NT2/D1 (cell line): Measurements from ENCODE around the gene PANK2.

Source experiments
- DNase-seq: peaks from one replicate; pipeline ENCODE4 v3.0.0-alpha.2; 2011; ENCODE audit warnings: low read depth, low spot score
- H3K27me3 ChIP-seq: 2 replicates; pipeline ENCODE4 v1.6.0; 2011; ENCODE audit warnings: mild to moderate bottlenecking; ENCODE audit not compliant: insufficient read length, insufficient read depth
- H3K36me3 ChIP-seq: 2 replicates; pipeline ENCODE4 v1.6.1; 2011; ENCODE audit warnings: mild to moderate bottlenecking, low read length, mixed read lengths; ENCODE audit not compliant: insufficient read depth, insufficient read length
- H3K4me1 ChIP-seq: 2 replicates; pipeline ENCODE4 v1.5.1; 2011; ENCODE audit not compliant: insufficient read depth, insufficient read length
- H3K4me3 ChIP-seq: 2 replicates; pipeline ENCODE4 v1.5.1; 2011; ENCODE audit warnings: low read depth; ENCODE audit not compliant: insufficient read length
- H3K9ac ChIP-seq: 2 replicates; pipeline ENCODE4 v1.6.0; 2011; ENCODE audit warnings: low read depth; ENCODE audit not compliant: insufficient read length
- H3K9me3 ChIP-seq: 2 replicates; pipeline ENCODE4 v1.5.1; 2011; ENCODE audit warnings: mild to moderate bottlenecking, low read length; ENCODE audit not compliant: insufficient read depth
- SUZ12 ChIP-seq: IDR thresholded peaks from 2 replicates; pipeline ENCODE4 v1.6.1; 2011; ENCODE audit not compliant: insufficient read length, insufficient read depth; ENCODE audit errors: extremely low read depth
- YY1 ChIP-seq: IDR thresholded peaks from 2 replicates; pipeline ENCODE4 v1.6.1; 2011; ENCODE audit not compliant: insufficient read length, insufficient read depth
- ZNF274 ChIP-seq: IDR thresholded peaks from 2 replicates; pipeline ENCODE4 v1.6.1; 2011; ENCODE audit warnings: mild to moderate bottlenecking, low read depth, low read length

The PANK2 gene

GRCh38 chr20:3915691-3916090 is 26.5 kb downstream of the PANK2 start:
- no peak for TF ChIP-seq SUZ12
- TF ChIP-seq ZNF274, result no peak
- TF ChIP-seq YY1, result no peak

DNA sequence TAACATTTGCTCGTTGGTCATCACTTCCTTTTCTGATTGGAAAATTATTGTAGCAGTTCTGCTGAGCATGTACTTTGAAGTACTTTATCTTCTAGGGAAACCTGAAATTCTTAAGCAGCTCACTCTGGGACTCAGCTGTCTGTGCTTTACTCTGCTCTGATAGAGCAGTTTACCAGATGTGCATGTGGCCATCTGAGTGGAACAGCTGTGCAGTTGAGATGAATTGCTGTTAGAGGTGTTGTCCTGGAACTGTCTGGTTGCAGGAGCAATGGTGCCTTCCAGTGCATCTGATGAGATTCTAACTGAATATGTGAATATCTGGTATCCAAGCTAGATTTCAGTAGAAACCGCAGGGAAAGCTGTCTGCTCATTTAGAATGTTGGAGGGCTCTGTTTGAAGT is 27.2 kb downstream of the PANK2 start:
- Histone ChIP-seq H3K4me3 (no peak overlapping the region), H3K27me3 (no peaks in the 10 kb centered on the region), H3K36me3 (peaks cover 62% of the 10 kb centered on the region), H3K9ac (no peak overlapping the region), H3K9me3 (no peaks in the 10 kb centered on the region), H3K4me1 (no peaks in the 10 kb centered on the region)
- no peak for DNase-seq
- TF ChIP-seq YY1 (no peak), SUZ12 (no peak), ZNF274 (no peak)

More at GRCh38 chr20:3915691-3916090, 26.5 kb downstream of the PANK2 start:
- H3K4me3 ChIP-seq, result no peak overlapping the region
- no peaks in the 10 kb centered on the region for H3K27me3 ChIP-seq
- DNase-seq, result no peak
- H3K9ac ChIP-seq, result no peak overlapping the region
- H3K36me3 ChIP-seq, result peaks cover 67% of the 10 kb centered on the region
- no peaks in the 10 kb centered on the region for H3K4me1 ChIP-seq
- H3K9me3 ChIP-seq, result no peaks in the 10 kb centered on the region

DNA sequence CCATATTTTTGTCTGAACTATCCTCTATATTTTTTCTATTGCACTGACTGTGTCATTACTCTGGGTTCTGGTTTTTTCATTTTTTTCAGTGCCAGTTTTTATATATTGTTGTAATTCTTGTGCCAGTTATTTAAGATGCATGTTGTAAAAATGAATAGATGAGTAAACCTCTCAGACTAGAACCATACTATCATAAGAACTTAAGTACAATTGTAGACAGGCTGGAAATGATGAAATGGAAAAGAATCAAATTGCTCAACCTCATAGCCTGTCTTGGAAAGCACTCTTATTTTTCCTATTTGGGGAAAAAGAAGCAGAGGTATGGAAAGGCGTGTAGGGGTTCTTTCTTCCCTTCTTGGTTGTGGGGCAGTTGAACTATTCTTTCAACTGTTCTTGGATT is 30.2 kb downstream of the PANK2 start:
- Histone ChIP-seq H3K4me1 (peaks cover 4% of the 10 kb centered on the region), H3K9ac (no peak overlapping the region), H3K27me3 (no peaks in the 10 kb centered on the region), H3K36me3 (peaks cover 64% of the 10 kb centered on the region), H3K9me3 (no peaks in the 10 kb centered on the region), H3K4me3 (no peak overlapping the region)
- no peak for DNase-seq
- TF ChIP-seq ZNF274 (no peak), YY1 (no peak), SUZ12 (no peak)

DNA sequence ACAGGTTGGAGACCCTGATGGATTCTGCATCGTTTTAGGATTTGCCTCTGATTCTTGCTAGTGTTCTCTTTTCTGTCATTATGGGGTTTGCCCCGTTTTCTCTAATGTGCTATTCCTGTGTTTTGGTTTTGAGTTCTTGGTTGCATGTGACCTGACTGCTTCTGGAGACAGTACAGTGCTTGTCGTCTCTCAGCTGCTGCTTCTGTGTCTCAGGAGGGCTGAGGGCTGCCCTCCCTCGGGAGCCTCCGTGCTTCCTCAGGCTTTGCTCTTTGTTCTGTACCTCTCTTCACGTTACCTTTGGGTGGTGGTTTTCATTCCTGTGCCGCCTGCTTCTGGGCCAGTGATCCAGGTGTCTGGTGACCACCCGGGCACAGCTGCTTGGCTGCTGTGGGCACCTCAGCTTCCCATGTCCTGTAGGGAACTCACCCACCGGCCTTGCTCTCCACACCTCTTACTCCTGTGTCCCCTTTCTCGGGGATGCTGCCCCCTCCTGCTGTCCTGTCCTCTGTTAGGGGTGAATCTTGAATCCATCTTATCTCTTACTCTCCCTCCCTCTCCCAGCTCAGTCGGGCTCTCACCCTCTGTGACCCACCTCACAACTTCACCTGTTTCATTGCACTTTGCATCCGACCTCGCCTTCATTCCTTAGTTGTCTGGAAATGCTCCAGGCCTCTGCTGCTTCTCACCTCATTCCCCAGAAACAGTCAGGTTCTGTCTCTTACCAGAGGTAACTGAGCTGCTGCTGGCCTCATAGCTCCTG is 33.2 kb downstream of the PANK2 start:
- H3K27me3 ChIP-seq, result no peaks in the 10 kb centered on the region
- H3K36me3 ChIP-seq, result peaks cover 64% of the 10 kb centered on the region
- peaks cover 7% of the 10 kb centered on the region for H3K4me1 ChIP-seq
- no peak for TF ChIP-seq SUZ12
- no peak for TF ChIP-seq ZNF274
- TF ChIP-seq YY1, result no peak
- DNase-seq, result no peak
- H3K9ac ChIP-seq, result no peak overlapping the region
- no peak overlapping the region for H3K4me3 ChIP-seq
- H3K9me3 ChIP-seq, result no peaks in the 10 kb centered on the region

DNA sequence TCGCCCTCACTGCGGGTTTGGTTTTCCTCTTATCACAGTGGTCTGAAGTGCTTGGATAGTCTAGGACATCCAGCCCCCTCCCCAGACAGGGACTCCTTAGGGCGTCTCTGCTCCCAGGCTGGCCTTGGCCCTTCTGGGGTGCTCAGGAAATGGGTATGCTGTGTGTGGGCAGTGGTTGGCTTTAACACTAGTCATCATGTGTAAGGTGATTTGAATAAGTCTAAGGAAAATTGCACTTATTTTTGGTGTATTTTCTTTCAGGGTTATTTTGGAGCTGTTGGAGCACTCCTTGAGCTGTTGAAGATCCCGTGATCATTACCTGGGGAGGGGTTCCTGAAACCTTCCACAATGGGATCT is 33.8 kb downstream of the PANK2 start:
- Histone ChIP-seq H3K27me3 (no peaks in the 10 kb centered on the region), H3K36me3 (peaks cover 63% of the 10 kb centered on the region), H3K9me3 (no peaks in the 10 kb centered on the region), H3K9ac (no peak overlapping the region), H3K4me1 (peaks cover 7% of the 10 kb centered on the region), H3K4me3 (no peak overlapping the region)
- no peak for DNase-seq
- TF ChIP-seq YY1, result no peak
- no peak for TF ChIP-seq ZNF274
- no peak for TF ChIP-seq SUZ12

- no peaks in the 10 kb centered on the region for H3K9me3 ChIP-seq
- no peak for DNase-seq
- H3K4me3 ChIP-seq, result no peak overlapping the region
- no peak overlapping the region for H3K9ac ChIP-seq
- TF ChIP-seq SUZ12, result no peak
- no peak for TF ChIP-seq YY1
- no peak for TF ChIP-seq ZNF274
- H3K4me1 ChIP-seq, result peaks cover 7% of the 10 kb centered on the region
- peaks cover 54% of the 10 kb centered on the region for H3K36me3 ChIP-seq
- no peaks in the 10 kb centered on the region for H3K27me3 ChIP-seq
Measured at GRCh38 chr20:3923818-3924217, 34.6 kb downstream of the PANK2 start.

GRCh38 chr20:3924304-3925112 is 35.3 kb downstream of the PANK2 start:
- Histone ChIP-seq H3K9me3 (no peaks in the 10 kb centered on the region), H3K9ac (no peak overlapping the region), H3K4me3 (no peak overlapping the region), H3K27me3 (no peaks in the 10 kb centered on the region), H3K4me1 (peaks cover 7% of the 10 kb centered on the region), H3K36me3 (peaks cover 48% of the 10 kb centered on the region)
- DNase-seq, result no peak
- TF ChIP-seq SUZ12, result no peak
- no peak for TF ChIP-seq ZNF274
- no peak for TF ChIP-seq YY1
